ENCODE results near the gene DFFB. TPM values are rescaled to one million over a fixed set of nuclear protein-coding genes. Genes with fewer than 3 reads are reported as not detected.

Gene DFFB
- total RNA-seq, 1 donor from 2014 or later: 4.8 TPM

GRCh38 chr1:3886691-3887090 lies 29.4 kb downstream of the DFFB start:
- H4K20me1 ChIP-seq (ENCODE audit: low read depth): no peaks in the 10 kb centered on the region
- TF ChIP-seq, protein P1, sequence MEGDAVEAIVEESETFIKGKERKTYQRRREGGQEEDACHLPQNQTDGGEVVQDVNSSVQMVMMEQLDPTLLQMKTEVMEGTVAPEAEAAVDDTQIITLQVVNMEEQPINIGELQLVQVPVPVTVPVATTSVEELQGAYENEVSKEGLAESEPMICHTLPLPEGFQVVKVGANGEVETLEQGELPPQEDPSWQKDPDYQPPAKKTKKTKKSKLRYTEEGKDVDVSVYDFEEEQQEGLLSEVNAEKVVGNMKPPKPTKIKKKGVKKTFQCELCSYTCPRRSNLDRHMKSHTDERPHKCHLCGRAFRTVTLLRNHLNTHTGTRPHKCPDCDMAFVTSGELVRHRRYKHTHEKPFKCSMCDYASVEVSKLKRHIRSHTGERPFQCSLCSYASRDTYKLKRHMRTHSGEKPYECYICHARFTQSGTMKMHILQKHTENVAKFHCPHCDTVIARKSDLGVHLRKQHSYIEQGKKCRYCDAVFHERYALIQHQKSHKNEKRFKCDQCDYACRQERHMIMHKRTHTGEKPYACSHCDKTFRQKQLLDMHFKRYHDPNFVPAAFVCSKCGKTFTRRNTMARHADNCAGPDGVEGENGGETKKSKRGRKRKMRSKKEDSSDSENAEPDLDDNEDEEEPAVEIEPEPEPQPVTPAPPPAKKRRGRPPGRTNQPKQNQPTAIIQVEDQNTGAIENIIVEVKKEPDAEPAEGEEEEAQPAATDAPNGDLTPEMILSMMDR (IDR thresholded peaks at IDR 0.05): no peak
- no peak for TF ChIP-seq EZH2phosphoT487 (IDR thresholded peaks at IDR 0.05)
- no peak for TF ChIP-seq EZH2 (IDR thresholded peaks at IDR 0.05)
- H3K4me2 ChIP-seq: no peak overlapping the region
- H3K36me3 Mint-ChIP-seq: peaks cover 30% of the 10 kb centered on the region
- H3K9me3 Mint-ChIP-seq: no peaks in the 10 kb centered on the region
- H3F3A ChIP-seq (ENCODE audit: low read depth): no peaks in the 10 kb centered on the region
- H2AFZ ChIP-seq (replicated peaks): no peak overlapping the region
- no peak overlapping the region for H3K27ac ChIP-seq
- H3K36me3 ChIP-seq: no peaks in the 10 kb centered on the region
- H3K27me3 ChIP-seq: no peaks in the 10 kb centered on the region
- no peaks in the 10 kb centered on the region for H3K4me1 ChIP-seq
- H3K9ac ChIP-seq: no peak overlapping the region
- no peak overlapping the region for H3K4me3 ChIP-seq
- H3K27ac Mint-ChIP-seq: no peak overlapping the region
- H3K4me1 Mint-ChIP-seq: no peaks in the 10 kb centered on the region
- no peaks in the 10 kb centered on the region for H3K79me2 ChIP-seq (ENCODE audit: low read depth)
- H3K27me3 Mint-ChIP-seq (ENCODE audit: insufficient read depth, low read depth): peaks cover 2% of the 10 kb centered on the region
- no peaks in the 10 kb centered on the region for H3K9me3 ChIP-seq (ENCODE audit: low read depth)
- H3K4me3 Mint-ChIP-seq: no peak overlapping the region
- DNase-seq (ENCODE audit: low spot score): no peak

DNA sequence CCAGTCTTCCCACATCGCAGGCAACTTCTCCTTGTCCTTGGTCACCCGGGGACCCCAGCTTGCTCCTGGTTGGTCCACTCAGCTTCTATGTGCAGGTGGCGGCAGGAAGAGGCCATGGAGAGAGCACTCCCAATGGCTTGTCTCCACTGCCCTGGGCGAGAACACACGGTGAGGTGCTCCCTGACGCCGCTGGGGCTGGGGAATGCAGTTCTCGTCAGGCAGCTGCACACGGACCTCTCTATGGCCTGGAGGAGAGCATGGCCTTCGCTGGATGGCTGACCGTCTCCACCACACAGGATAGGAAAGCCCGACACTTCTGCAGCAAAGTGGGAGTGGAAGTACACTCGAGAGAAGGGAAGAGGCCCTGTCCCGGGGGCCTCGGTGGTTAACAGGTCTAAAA lies 31.0 kb downstream of the DFFB start:
- Mint-ChIP-seq H3K4me3 (no peak overlapping the region), H3K36me3 (peaks cover 33% of the 10 kb centered on the region)

GRCh38 chr1:3889936-3890335 lies 32.7 kb downstream of the DFFB start:
- Histone ChIP-seq H2AFZ (replicated peaks) (no peak overlapping the region), H3K27me3 (no peaks in the 10 kb centered on the region), H3K36me3 (no peaks in the 10 kb centered on the region), H3K4me1 (no peaks in the 10 kb centered on the region), H3K4me2 (no peak overlapping the region), H3K9ac (no peak overlapping the region), H3K79me2 (ENCODE audit: low read depth) (peaks cover 22% of the 10 kb centered on the region), H4K20me1 (ENCODE audit: low read depth) (peaks cover 7% of the 10 kb centered on the region), H3K4me3 (no peak overlapping the region), H3F3A (ENCODE audit: low read depth) (no peaks in the 10 kb centered on the region), H3K27ac (no peak overlapping the region), H3K9me3 (ENCODE audit: low read depth) (no peaks in the 10 kb centered on the region)
- peaks cover 32% of the 10 kb centered on the region for H3K36me3 Mint-ChIP-seq
- DNase-seq (ENCODE audit: low spot score): no peak
- no peaks in the 10 kb centered on the region for H3K9me3 Mint-ChIP-seq
- no peaks in the 10 kb centered on the region for H3K4me1 Mint-ChIP-seq
- no peak for TF ChIP-seq EZH2 (IDR thresholded peaks at IDR 0.05)
- no peak for TF ChIP-seq EZH2phosphoT487 (IDR thresholded peaks at IDR 0.05)
- TF ChIP-seq, protein P1 (IDR thresholded peaks at IDR 0.05): no peak
- H3K4me3 Mint-ChIP-seq: no peak overlapping the region
- H3K27me3 Mint-ChIP-seq (ENCODE audit: insufficient read depth, low read depth): peaks cover 2% of the 10 kb centered on the region
- no peak overlapping the region for H3K27ac Mint-ChIP-seq

More for the DNA sequence above, 31.0 kb downstream of the DFFB start:
- no peak overlapping the region for H3K4me2 ChIP-seq
- no peak overlapping the region for H3K27ac Mint-ChIP-seq
- no peak overlapping the region for H2AFZ ChIP-seq (replicated peaks)
- H3F3A ChIP-seq (ENCODE audit: low read depth): no peaks in the 10 kb centered on the region
- H3K27me3 Mint-ChIP-seq (ENCODE audit: insufficient read depth, low read depth): peaks cover 2% of the 10 kb centered on the region
- no peaks in the 10 kb centered on the region for H3K4me1 ChIP-seq
- no peak for TF ChIP-seq EZH2phosphoT487 (IDR thresholded peaks at IDR 0.05)
- TF ChIP-seq, protein P1 (IDR thresholded peaks at IDR 0.05): no peak
- no peak for TF ChIP-seq EZH2 (IDR thresholded peaks at IDR 0.05)
- H3K4me3 ChIP-seq: no peak overlapping the region
- H3K36me3 ChIP-seq: no peaks in the 10 kb centered on the region
- no peak overlapping the region for H3K9ac ChIP-seq
- peaks cover 8% of the 10 kb centered on the region for H3K79me2 ChIP-seq (ENCODE audit: low read depth)
- H3K27ac ChIP-seq: no peak overlapping the region
- H3K27me3 ChIP-seq: no peaks in the 10 kb centered on the region
- no peaks in the 10 kb centered on the region for H3K9me3 ChIP-seq (ENCODE audit: low read depth)
- H3K9me3 Mint-ChIP-seq: no peaks in the 10 kb centered on the region
- DNase-seq (ENCODE audit: low spot score): no peak
- peaks cover 5% of the 10 kb centered on the region for H4K20me1 ChIP-seq (ENCODE audit: low read depth)
- no peaks in the 10 kb centered on the region for H3K4me1 Mint-ChIP-seq

Measured in neural progenitor cell (in vitro differentiated cells).